Measurements from ENCODE around the gene TSPAN13.
A peak's percentile ranks its signal among the peaks of the same experiment; 100 is the strongest.

TSPAN13 gene

DNA sequence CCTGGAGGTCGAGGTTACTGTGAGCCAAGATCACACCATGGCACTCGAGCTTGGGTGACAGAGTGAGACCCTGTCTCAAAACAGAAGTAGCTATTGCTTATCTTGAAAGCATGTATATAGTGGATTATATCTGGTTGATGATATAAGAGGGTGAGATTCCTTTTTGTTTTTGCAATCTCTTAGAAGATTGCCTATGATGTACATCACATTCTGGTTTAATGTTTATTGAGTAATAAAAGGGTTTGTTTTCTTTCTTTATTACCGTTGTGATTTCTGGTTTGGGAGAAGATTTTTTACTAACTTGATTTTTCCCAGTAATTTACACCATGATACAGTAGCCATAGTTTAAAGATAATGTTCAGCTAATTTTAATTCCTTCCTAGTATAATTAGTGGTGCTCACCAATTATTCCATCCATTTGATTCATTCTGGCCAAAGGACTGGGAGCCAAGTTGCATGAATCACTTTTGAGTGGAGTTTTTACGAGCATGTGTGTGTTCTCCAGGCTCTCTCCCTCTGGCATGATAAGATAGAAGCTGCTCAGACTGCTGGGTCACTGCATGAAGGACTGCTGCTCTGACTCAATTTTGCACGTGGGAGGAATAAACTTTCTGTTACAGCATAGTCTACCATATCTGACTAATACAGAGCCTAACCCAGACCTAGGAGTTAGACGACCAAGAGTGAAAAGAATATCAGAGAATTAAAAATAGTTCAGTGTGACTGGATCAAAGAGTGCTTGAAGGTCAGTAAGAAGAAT is 13.5 kb upstream of the TSPAN13 start:
- Histone ChIP-seq H3K4me1 (ENCODE audit: insufficient read depth, poor library complexity, severe bottlenecking) (peaks cover 20% of the 10 kb centered on the region), H3K4me3 (ENCODE audit: severe bottlenecking) (no peak overlapping the region), H3K36me3 (ENCODE audit: low read depth) (no peaks in the 10 kb centered on the region), H3K9me3 (ENCODE audit: severe bottlenecking) (no peaks in the 10 kb centered on the region), H3K27ac (ENCODE audit: poor library complexity, severe bottlenecking) (peak overlapping the region; percentile 44), H3K27me3 (ENCODE audit: insufficient read depth, poor library complexity, severe bottlenecking) (no peaks in the 10 kb centered on the region)
- peak; percentile 100 for ATAC-seq (ENCODE audit: low read depth)
- TF ChIP-seq, protein P1, sequence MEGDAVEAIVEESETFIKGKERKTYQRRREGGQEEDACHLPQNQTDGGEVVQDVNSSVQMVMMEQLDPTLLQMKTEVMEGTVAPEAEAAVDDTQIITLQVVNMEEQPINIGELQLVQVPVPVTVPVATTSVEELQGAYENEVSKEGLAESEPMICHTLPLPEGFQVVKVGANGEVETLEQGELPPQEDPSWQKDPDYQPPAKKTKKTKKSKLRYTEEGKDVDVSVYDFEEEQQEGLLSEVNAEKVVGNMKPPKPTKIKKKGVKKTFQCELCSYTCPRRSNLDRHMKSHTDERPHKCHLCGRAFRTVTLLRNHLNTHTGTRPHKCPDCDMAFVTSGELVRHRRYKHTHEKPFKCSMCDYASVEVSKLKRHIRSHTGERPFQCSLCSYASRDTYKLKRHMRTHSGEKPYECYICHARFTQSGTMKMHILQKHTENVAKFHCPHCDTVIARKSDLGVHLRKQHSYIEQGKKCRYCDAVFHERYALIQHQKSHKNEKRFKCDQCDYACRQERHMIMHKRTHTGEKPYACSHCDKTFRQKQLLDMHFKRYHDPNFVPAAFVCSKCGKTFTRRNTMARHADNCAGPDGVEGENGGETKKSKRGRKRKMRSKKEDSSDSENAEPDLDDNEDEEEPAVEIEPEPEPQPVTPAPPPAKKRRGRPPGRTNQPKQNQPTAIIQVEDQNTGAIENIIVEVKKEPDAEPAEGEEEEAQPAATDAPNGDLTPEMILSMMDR (IDR thresholded peaks at IDR 0.05; ENCODE audit: poor library complexity, severe bottlenecking), result no peak
- peak; percentile 77 for DNase-seq (ENCODE audit: low spot score)

DNA sequence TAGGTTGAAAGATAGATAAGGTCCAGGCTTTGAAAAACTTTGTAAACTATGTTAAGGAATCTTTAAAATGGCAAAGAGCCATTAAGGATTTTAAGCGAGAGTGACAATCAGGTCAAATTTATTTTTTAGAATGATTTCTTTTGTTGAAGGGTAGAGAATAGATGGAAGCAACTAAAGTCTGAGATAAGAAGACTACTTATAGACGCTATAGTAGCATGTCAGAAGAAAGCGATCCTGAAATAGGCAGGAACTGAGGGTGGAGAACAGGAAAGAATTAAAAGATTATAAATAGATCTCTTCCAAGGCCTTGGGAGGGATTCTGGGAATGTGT is 13.0 kb upstream of the TSPAN13 start:
- DNase-seq (ENCODE audit: low spot score) (no peak), ATAC-seq (ENCODE audit: low read depth) (no peak)
- Histone ChIP-seq H3K36me3 (ENCODE audit: low read depth) (no peaks in the 10 kb centered on the region), H3K27ac (ENCODE audit: poor library complexity, severe bottlenecking) (peak overlapping the region; percentile 44), H3K9me3 (ENCODE audit: severe bottlenecking) (no peaks in the 10 kb centered on the region), H3K4me1 (ENCODE audit: insufficient read depth, poor library complexity, severe bottlenecking) (peaks cover 20% of the 10 kb centered on the region), H3K4me3 (ENCODE audit: severe bottlenecking) (no peak overlapping the region), H3K27me3 (ENCODE audit: insufficient read depth, poor library complexity, severe bottlenecking) (no peaks in the 10 kb centered on the region)
- TF ChIP-seq, protein P1 (IDR thresholded peaks at IDR 0.05; ENCODE audit: poor library complexity, severe bottlenecking), result no peak

DNA sequence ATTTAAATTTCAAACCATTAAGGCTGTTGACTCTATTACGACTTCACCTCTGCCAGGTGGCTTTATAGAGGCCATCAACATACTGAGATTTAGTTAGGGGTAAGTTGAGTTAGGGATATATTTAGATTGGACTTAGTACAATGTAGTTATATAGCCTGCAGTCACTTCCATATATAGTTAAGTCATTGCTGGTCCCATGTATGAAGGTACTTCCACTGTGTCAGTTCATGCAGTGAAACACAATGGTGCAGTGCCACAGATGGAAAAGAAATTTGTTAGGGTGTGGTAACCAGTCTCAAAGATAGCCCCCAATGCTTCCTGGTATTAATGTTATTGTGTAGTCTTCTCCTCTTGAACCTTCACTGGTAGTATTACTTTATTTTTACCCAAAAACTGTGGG is 12.6 kb upstream of the TSPAN13 start:
- peak overlapping the region; percentile 44 for H3K27ac ChIP-seq (ENCODE audit: poor library complexity, severe bottlenecking)
- H3K9me3 ChIP-seq (ENCODE audit: severe bottlenecking), result no peaks in the 10 kb centered on the region
- H3K27me3 ChIP-seq (ENCODE audit: insufficient read depth, poor library complexity, severe bottlenecking), result no peaks in the 10 kb centered on the region
- ATAC-seq (ENCODE audit: low read depth), result no peak
- TF ChIP-seq, protein P1 (IDR thresholded peaks at IDR 0.05; ENCODE audit: poor library complexity, severe bottlenecking), result no peak
- no peak overlapping the region for H3K4me3 ChIP-seq (ENCODE audit: severe bottlenecking)
- H3K4me1 ChIP-seq (ENCODE audit: insufficient read depth, poor library complexity, severe bottlenecking), result peaks cover 20% of the 10 kb centered on the region
- DNase-seq (ENCODE audit: low spot score), result no peak
- H3K36me3 ChIP-seq (ENCODE audit: low read depth), result no peaks in the 10 kb centered on the region

DNA sequence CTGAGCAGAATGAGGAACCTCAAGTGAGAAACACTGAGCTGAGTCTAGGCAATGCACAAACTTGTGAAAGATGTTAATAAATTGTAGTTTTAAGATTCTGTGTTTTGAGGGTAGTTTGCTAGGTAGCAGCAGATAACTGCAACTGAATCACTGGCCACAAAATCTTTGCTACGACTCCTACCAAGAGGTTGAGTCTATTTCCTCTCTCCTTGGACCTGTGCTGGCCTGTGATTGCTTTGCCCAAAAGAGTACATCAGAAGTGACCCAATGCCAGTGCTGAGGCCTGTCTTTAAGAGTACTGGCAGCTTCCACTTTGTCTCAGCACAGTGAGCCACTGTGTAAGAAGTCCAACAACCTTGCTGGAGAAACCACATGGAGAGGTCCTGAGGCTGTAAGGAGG is 11.9 kb upstream of the TSPAN13 start:
- H3K4me3 ChIP-seq (ENCODE audit: severe bottlenecking), result no peak overlapping the region
- no peak for DNase-seq (ENCODE audit: low spot score)
- H3K4me1 ChIP-seq (ENCODE audit: insufficient read depth, poor library complexity, severe bottlenecking), result peaks cover 20% of the 10 kb centered on the region
- TF ChIP-seq, protein P1 (IDR thresholded peaks at IDR 0.05; ENCODE audit: poor library complexity, severe bottlenecking), result no peak
- no peaks in the 10 kb centered on the region for H3K9me3 ChIP-seq (ENCODE audit: severe bottlenecking)
- H3K27me3 ChIP-seq (ENCODE audit: insufficient read depth, poor library complexity, severe bottlenecking), result no peaks in the 10 kb centered on the region
- no peak overlapping the region for H3K27ac ChIP-seq (ENCODE audit: poor library complexity, severe bottlenecking)
- no peaks in the 10 kb centered on the region for H3K36me3 ChIP-seq (ENCODE audit: low read depth)
- no peak for ATAC-seq (ENCODE audit: low read depth)

DNA sequence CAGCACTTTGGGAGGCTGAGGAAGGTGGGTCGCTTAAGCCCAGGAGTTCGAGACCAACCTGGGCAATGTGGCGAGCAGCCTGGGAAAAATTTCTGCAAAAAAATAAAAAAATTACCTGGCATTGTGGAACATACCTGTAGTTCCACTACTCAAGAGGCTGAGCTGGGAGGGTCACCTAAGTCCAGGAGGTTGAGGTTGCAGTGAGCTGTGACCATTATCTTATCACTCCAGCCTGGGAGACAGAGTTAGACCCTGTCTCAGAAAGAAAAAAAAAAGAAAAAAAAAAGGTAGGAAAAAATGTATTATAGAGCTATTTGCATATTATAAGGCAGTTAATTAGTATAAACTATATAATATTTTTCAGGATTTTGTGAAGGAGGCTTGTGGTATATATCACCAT is 11.0 kb upstream of the TSPAN13 start:
- H3K36me3 ChIP-seq (ENCODE audit: low read depth), result no peaks in the 10 kb centered on the region
- H3K4me3 ChIP-seq (ENCODE audit: severe bottlenecking), result no peak overlapping the region
- no peak overlapping the region for H3K27ac ChIP-seq (ENCODE audit: poor library complexity, severe bottlenecking)
- peaks cover 20% of the 10 kb centered on the region for H3K4me1 ChIP-seq (ENCODE audit: insufficient read depth, poor library complexity, severe bottlenecking)
- no peaks in the 10 kb centered on the region for H3K27me3 ChIP-seq (ENCODE audit: insufficient read depth, poor library complexity, severe bottlenecking)
- ATAC-seq (ENCODE audit: low read depth), result no peak
- DNase-seq (ENCODE audit: low spot score), result no peak
- TF ChIP-seq, protein P1 (IDR thresholded peaks at IDR 0.05; ENCODE audit: poor library complexity, severe bottlenecking), result no peak
- H3K9me3 ChIP-seq (ENCODE audit: severe bottlenecking), result no peaks in the 10 kb centered on the region
